SU-DHL-6 (cell line): ENCODE measurements around the gene COL18A1.

ENCODE experiments used
- EZH2phosphoT487 ChIP-seq: fragments of 200-600 bp; sonication (generic), shearing (Covaris generic); conservative IDR thresholded peaks from 2 replicates; pipeline ENCODE4 v1.6.1; 2018; ENCODE audit warnings: mild to moderate bottlenecking, antibody characterized with exemption, low read length, moderate library complexity, mixed read lengths
- TF ChIP-seq, protein P1 (sequence below): fragments of 200-600 bp; sonication (generic); IDR thresholded peaks from one replicate; pipeline ENCODE4 v1.5.1; 2017; ENCODE audit warnings: antibody characterized with exemption, mild to moderate bottlenecking, low read length, moderate library complexity; ENCODE audit not compliant: insufficient read depth, poor library complexity, severe bottlenecking

DNA sequence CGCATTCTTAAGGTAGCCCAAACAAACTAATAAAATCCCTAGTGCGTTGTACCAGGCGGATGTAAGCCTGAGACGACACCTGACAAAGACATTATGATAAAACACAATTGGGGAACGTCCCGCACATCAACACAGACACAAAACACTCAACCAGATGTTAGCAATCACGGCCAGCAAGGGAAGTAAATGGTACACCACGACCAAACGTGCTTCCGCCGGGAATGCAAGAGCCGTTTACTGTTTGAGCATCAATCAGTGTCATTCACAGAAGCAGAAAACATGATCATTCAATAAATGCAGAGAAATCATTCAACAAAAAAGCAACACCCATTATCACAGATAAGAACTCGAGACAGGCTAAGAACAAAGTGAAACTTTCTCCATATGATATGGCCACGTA lies 49.4 kb upstream of the COL18A1 start:
- no peak for TF ChIP-seq EZH2phosphoT487
- TF ChIP-seq, protein P1, sequence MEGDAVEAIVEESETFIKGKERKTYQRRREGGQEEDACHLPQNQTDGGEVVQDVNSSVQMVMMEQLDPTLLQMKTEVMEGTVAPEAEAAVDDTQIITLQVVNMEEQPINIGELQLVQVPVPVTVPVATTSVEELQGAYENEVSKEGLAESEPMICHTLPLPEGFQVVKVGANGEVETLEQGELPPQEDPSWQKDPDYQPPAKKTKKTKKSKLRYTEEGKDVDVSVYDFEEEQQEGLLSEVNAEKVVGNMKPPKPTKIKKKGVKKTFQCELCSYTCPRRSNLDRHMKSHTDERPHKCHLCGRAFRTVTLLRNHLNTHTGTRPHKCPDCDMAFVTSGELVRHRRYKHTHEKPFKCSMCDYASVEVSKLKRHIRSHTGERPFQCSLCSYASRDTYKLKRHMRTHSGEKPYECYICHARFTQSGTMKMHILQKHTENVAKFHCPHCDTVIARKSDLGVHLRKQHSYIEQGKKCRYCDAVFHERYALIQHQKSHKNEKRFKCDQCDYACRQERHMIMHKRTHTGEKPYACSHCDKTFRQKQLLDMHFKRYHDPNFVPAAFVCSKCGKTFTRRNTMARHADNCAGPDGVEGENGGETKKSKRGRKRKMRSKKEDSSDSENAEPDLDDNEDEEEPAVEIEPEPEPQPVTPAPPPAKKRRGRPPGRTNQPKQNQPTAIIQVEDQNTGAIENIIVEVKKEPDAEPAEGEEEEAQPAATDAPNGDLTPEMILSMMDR, result no peak
